ENCODE results near the gene OXLD1.

DNA sequence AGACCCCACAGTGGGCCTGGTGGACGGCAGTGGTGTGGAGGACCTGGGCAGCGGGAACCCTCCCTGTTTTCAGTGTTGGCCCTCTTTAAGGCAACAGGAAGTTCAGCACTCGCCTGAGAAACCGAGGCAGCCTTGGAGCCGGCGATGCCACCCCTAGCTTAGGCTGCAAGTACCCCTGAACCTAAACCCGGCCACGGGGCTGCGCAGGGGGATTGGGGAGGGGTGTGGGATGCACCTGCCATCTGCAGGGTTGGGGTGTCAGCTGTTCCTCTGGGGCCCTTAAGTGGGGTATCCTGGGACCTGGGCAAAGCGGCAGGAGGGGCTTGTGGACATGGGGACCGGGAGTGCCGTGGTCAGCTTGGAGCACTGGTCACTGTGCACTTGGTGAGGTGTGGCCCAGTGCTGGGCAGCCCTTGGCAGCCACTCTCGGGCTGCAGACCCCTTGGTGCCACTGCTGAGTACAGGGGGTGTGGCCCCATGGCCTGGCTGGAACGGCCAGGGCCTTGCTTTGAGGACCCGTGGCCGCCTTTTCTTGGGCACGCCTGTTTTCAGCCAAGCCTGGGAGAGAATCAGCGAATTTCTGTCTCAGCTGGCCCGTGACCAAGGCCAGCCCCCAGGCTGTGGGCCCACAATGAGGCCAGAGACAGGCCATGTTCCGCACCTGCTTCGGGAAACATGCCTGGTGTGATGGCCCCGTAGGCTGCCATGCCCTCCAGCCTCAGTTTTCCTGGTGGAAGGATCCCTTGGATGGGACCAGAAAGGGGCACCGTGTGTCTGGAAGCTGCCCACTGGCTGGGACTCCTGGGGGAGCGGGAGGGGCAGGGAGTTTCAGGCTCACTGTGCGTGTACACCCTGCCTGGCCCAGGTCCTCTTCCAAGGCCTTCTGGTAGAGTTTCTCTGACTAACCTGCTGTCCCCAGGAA is 41.6 kb upstream of the OXLD1 start:
- TF ChIP-seq, protein P1, sequence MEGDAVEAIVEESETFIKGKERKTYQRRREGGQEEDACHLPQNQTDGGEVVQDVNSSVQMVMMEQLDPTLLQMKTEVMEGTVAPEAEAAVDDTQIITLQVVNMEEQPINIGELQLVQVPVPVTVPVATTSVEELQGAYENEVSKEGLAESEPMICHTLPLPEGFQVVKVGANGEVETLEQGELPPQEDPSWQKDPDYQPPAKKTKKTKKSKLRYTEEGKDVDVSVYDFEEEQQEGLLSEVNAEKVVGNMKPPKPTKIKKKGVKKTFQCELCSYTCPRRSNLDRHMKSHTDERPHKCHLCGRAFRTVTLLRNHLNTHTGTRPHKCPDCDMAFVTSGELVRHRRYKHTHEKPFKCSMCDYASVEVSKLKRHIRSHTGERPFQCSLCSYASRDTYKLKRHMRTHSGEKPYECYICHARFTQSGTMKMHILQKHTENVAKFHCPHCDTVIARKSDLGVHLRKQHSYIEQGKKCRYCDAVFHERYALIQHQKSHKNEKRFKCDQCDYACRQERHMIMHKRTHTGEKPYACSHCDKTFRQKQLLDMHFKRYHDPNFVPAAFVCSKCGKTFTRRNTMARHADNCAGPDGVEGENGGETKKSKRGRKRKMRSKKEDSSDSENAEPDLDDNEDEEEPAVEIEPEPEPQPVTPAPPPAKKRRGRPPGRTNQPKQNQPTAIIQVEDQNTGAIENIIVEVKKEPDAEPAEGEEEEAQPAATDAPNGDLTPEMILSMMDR (IDR thresholded peaks at IDR 0.05) = no peak
- no peak for TF ChIP-seq POLR2A (IDR thresholded peaks at IDR 0.05)

Measured in right lobe of liver (tissue), 4 donors.